HG02623 (cell line): Measurements from ENCODE around the gene TMEM231.
"Not testable (repeated sequence)": the region's sequence is repeated elsewhere in the genome, so short reads cannot be mapped to it uniquely, and the experiment has no call there.

Experiments used
- ATAC-seq: cut with Tn5 transposase; IDR thresholded peaks from one replicate; pipeline ENCODE4 v1.9.1; 2021; ENCODE audit warnings: moderate library complexity; ENCODE audit not compliant: unreplicated experiment

The TMEM231 gene

DNA sequence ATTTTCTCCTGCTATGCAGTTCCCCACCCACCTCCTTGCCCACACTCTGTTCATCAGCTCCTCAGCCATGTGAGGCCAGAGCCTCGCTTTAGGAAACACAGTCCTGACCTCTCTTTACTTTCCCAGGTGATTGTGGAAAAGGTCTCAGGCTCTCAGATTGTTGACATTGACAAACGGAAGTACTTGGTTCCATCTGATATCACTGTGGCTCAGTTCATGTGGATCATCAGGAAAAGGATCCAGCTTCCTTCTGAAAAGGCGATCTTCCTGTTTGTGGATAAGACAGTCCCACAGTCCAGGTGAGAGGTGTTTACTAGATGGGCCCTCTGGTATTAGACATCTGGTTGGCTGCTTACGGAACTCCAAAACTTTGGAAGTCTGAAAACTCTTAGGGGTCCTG lies 11.9 kb upstream of the TMEM231 start:
- no peak for ATAC-seq

GRCh38 chr16:75566758-75567255 lies 10.8 kb upstream of the TMEM231 start:
- peak; percentile 1 for ATAC-seq

- ATAC-seq = peak; percentile 71
These were observed 10.1 kb upstream of the TMEM231 start, which contains the start of gene GABARAPL2 for GRCh38 chr16:75566040-75566757. Gene GABARAPL2 (plus strand): TSS chr16:75566379. CDS start chr16:75566487, 108 bp downstream.

- peak; percentile 2 for ATAC-seq
These were observed 9.6 kb upstream of the TMEM231 start for GRCh38 chr16:75565640-75566039.

DNA sequence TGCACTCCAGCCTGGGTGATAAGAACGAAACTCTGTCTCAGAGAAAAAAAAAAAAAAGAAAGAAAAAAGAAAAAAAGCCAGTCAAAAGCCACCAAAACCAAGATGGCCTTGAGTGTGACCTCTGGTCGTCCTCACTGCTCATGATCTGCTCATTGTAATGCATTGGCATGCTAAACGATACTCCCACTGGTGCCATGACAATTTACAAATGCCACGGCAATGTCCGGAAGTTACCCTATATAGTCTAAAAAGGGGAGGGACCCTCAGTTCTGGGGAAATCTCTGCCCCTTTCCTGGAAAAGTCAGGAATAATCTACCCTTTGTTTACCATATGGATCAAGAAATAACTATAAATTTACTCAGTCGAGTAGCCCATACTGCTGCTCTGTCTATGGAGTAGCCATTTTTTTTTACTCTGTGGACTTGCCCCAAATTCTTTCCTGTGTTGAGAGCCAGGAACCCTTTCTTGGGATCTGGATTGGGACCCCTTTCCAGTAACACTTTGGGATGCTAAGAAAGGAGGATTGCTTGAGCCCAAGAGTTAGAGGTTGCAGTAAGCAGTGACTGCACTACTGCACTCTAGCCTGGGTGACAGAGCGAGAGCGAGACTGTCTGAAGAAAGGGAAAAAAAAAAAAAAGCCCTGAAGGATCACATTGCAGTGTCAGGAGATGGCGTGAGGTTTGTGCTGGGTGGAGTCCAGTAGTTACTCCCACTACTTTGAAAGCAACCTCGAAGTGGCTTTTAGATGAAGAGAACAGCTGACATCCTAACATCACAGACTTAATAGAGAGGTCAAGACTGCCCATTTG lies 3.7 kb upstream of the TMEM231 start:
- no peak for ATAC-seq

GRCh38 chr16:75558846-75559401 lies 2.9 kb upstream of the TMEM231 start:
- ATAC-seq = no peak

- no peak for ATAC-seq
These were observed 439 bp upstream of the TMEM231 start for GRCh38 chr16:75556431-75556950.

DNA sequence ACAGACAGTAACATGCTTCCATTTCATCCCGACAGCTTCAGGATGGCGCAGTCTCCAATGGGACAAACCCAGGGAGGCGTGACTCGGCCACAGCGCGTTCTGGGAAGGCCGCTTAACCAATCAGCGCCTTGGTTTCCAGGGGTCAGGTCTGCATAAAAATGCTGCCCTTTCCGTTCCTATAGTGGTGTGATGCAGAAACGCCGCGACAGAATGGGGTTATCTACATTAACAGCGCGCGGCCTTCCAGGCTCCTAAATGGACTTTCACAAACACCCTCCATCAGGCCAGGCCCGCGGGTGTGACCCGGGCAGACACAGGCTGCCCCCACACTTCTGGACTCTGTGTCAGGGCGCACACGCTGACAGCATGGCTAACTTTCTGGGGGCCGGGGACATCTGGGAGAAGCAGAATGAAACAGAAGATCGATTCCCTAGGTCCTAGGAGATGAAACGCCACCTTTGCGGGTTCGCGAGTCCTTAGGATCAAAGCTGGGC lies 792 bp downstream of the TMEM231 start:
- peak; percentile 10 for ATAC-seq

- no peak for ATAC-seq
These were observed 3.1 kb downstream of the TMEM231 start for GRCh38 chr16:75552951-75553350.

- ATAC-seq = peak; percentile 79
These were observed 5.8 kb downstream of the TMEM231 start for GRCh38 chr16:75550211-75550662.

DNA sequence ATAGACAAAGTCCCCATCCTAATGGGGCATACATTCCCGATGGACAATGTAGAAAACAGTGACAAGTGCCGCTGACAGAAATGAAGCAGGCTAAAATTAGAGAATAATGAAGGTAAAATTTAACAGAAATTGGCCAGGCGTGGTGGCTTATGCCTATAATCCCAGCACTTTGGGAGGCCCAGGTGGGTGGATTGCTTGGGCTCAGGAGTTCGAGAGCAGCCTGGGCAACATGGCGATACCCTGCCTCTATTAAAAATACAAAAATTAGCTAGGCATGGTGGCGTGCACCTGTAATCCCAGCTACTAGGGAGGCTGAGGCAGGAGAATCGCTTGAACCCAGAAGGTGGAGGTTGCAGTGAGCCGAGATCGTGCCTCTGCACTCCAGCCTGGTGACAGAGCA lies 7.6 kb downstream of the TMEM231 start:
- not testable (repeated sequence) for ATAC-seq

- ATAC-seq = no peak
These were observed 9.8 kb downstream of the TMEM231 start for GRCh38 chr16:75546293-75546692.

- ATAC-seq = not testable (repeated sequence)
These were observed 10.2 kb downstream of the TMEM231 start for GRCh38 chr16:75545879-75546278.

GRCh38 chr16:75542462-75542861 lies 13.6 kb downstream of the TMEM231 start:
- not testable (repeated sequence) for ATAC-seq

- ATAC-seq = no peak
These were observed 14.8 kb downstream of the TMEM231 start for GRCh38 chr16:75541236-75541635.

GRCh38 chr16:75538882-75539565 lies 17.0 kb downstream of the TMEM231 start:
- ATAC-seq = not testable (repeated sequence)

- no peak for ATAC-seq
These were observed 18.3 kb downstream of the TMEM231 start for GRCh38 chr16:75537776-75538175.

DNA sequence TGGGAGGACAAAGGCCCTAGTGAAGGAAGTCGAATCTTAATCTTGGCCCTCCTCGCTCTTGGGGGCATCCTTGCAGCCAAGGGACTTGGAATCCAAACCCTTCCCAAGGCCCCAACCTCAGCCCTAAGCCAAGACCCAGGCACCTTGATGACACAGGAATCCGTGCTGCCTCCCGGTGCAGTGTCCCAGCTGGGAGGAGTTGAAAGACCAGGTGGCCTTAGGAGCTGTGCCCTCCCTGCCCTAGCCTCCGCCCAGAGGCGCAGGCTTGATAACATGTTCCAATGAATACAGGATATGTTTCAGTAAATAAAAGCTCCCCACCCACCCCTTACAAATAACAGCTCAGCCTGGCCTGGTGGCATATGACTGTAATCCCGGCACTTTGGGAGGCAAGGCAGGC lies 20.2 kb downstream of the TMEM231 start, which contains the start of gene CHST5:
Gene CHST5 (minus strand): TSS at position 208 of the 400 bp plus-strand sequence. CDS start 5,724 bp downstream, outside the sequence.
- no peak for ATAC-seq

DNA sequence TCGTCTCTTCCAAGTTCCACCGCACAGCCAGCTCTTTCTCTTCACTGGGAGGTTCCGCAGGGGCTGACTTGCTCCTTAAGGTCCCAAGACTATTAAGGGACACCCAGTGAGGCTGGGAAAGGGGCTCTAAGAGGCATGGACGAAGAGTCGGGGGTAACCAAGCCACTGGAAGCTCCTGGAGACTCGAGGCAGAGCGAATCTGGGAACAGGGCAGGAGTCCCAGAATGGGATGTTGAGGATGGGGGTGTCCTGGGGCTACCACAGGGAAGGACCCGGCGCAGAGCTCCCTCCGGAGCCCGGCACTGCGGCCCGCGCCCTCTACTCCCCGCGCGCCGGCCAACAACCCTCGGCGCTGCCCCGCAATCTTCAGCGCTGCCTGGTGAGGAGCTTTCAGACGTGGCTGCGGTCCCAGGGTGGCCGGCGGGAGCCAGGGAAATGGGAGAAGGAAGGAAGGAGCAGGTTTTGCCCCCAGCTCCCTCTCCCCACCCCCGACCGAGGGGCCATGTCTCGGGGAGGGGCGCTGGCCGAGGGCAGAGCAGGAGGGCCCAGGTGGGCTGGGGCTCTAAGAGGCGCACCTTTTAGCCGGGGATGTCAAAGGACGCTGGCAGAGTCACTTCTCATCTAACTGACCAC lies 20.7 kb downstream of the TMEM231 start:
- ATAC-seq = no peak
